Stimulated activated naive B cell treated with anti-CD40 and anti-IgM and Interleukin-4, amounts not matched to agents 10 μg/mL and 1 μg/mL and 100 μg/mL, for 72 hours (primary cell): Measurements from ENCODE around the gene RNF208.

Source experiments
- ATAC-seq, 2 donors: fragments of 150-1000 bp; cut with Tn5 transposase; replicated peaks; 2 replicates each; pipeline ENCODE4 v1.10.0; 2021; ENCODE audit warnings: moderate library complexity in 1 of 2
- DNase-seq: peaks from one replicate; pipeline ENCODE4 v3.0.0; 2021
- H3K27ac Mint-ChIP-seq: one replicate; pipeline ENCODE4 v1.8.0; 2022; ENCODE audit warnings: mild to moderate bottlenecking, mixed read lengths
- H3K27me3 Mint-ChIP-seq, 2 donors: one replicate each; pipeline ENCODE4 v1.8.0; 2022; ENCODE audit warnings: mixed read lengths in 2 of 2
- H3K36me3 Mint-ChIP-seq, 2 donors: one replicate each; pipeline ENCODE4 v1.8.0; 2022; ENCODE audit warnings: mixed read lengths in 2 of 2, mild to moderate bottlenecking in 1 of 2
- H3K4me1 Mint-ChIP-seq, 2 donors: one replicate each; pipeline ENCODE4 v1.8.0; 2022; ENCODE audit warnings: mixed read lengths in 2 of 2, mild to moderate bottlenecking in 1 of 2
- H3K4me3 Mint-ChIP-seq, 2 donors: one replicate each; pipeline ENCODE4 v1.8.0; 2022; ENCODE audit warnings: mild to moderate bottlenecking in 2 of 2, mixed read lengths in 2 of 2, moderate library complexity in 1 of 2
- H3K9me3 Mint-ChIP-seq, 2 donors: one replicate each; pipeline ENCODE4 v1.8.0; 2022; ENCODE audit warnings: mixed read lengths in 2 of 2, mild to moderate bottlenecking in 1 of 2

The RNF208 gene

DNA sequence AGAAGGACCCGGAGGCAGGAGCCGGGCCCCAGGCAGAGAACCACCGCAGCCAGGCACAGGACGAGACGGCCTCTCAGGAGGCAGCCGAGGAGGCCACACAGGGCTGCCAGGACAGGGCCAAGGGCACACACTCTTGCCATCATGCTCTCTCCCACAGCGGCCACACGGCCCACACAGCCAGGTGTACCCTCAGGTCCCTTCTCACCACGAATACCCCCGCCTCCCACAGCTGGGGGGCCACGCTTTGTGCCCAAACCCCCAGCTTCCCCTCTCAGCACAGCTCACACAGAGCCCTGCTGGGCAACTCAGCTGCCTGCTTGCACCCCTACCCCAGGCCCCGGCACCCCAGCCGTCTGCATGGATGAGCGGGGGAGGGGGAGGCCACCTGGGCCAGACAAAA lies 28.3 kb downstream of the RNF208 start:
- H3K27ac Mint-ChIP-seq: no peak overlapping the region
- no peaks in the 10 kb centered on the region for H3K27me3 Mint-ChIP-seq
- no peaks in the 10 kb centered on the region for H3K9me3 Mint-ChIP-seq
- no peak for DNase-seq
- peaks cover 7 to 24% of the 10 kb centered on the region in 2 donors for H3K36me3 Mint-ChIP-seq
- peaks cover 27 to 51% of the 10 kb centered on the region in 2 donors for H3K4me1 Mint-ChIP-seq
- H3K4me3 Mint-ChIP-seq: no peak overlapping the region
- ATAC-seq: no peak

DNA sequence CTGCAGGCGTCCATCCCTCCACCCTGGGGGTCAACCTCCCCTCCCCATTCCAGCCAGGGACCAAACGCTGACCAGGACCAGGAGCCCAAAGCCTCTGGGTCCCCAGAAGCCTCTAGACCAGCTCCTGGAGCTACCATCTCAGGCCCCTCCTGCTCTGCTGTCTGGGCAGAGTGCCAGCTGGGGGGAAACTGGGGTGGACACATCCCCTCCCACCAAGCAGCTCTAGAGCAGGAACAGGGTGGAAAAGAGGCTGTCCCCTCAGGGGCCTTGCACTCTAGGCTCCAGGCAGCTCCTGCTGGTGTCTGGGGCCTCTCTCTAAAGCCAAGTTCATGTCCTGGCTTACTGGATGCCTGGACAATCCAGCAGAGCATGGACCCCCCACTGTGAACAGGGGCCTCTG lies 29.2 kb downstream of the RNF208 start:
- Mint-ChIP-seq H3K36me3 (peaks cover 7 to 27% of the 10 kb centered on the region in 2 donors), H3K4me3 (no peak overlapping the region), H3K4me1 (peaks cover 27 to 48% of the 10 kb centered on the region in 2 donors), H3K9me3 (no peaks in the 10 kb centered on the region), H3K27me3 (no peaks in the 10 kb centered on the region), H3K27ac (no peak overlapping the region)
- DNase-seq (no peak), ATAC-seq (no peak)

DNA sequence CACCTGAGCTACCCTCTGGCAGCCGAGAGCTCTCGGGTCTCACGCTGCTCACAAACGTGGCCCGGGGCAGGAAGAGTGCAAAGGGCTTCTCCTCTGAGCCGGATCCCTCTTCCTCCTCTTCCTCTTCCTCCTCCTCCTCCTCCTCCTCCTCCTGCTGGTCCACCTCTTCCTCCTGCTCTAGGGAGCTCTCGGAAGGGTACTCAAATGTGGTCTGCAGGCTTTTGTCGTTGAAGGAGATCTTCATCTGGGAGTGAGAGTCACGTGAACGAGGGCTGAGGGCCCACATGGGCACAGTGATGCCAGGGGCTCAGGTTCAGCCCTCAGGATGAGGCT lies 29.6 kb downstream of the RNF208 start:
- no peaks in the 10 kb centered on the region for H3K27me3 Mint-ChIP-seq
- ATAC-seq: no peak
- H3K4me1 Mint-ChIP-seq: peaks cover 27 to 49% of the 10 kb centered on the region in 2 donors
- peaks cover 7 to 30% of the 10 kb centered on the region in 2 donors for H3K36me3 Mint-ChIP-seq
- H3K9me3 Mint-ChIP-seq: no peaks in the 10 kb centered on the region
- no peak overlapping the region for H3K4me3 Mint-ChIP-seq
- no peak overlapping the region for H3K27ac Mint-ChIP-seq
- DNase-seq: no peak

DNA sequence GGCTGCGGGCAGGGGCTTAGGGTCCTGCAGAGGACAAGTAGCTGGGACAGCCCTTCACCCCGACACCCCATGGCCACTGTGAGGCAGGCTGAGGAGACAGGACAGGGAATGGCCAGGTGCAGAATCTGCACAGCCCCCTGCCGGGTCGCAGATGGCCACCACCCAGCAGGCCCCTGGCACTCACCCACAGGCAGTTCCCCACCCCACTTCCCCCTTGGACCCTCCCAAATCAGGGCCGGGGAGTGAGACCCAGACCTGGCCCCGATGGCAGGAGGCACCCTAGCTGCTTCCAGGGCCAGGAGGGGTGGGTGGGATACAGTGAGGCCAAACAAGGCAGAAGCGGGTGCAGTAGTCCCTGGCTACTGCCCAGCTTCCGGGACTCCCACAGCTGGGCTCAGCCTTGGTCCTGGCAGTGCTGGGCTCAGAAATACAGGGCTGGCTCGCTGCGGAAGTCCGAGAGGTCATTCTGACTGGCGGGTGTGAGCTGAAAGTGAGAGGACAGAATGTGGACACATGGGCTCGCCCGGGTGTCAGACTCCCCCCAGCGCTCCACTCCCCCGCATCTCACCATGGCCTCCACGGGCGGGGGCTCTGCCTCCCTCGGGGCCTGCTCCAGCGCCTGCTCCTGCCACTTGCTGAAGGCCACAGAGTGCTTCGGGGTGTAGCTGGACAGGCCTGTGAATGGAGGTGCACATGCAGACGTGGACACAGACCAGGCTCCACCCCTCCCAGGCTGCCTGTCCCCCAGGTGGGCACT lies 30.2 kb downstream of the RNF208 start:
- H3K9me3 Mint-ChIP-seq: no peaks in the 10 kb centered on the region

DNA sequence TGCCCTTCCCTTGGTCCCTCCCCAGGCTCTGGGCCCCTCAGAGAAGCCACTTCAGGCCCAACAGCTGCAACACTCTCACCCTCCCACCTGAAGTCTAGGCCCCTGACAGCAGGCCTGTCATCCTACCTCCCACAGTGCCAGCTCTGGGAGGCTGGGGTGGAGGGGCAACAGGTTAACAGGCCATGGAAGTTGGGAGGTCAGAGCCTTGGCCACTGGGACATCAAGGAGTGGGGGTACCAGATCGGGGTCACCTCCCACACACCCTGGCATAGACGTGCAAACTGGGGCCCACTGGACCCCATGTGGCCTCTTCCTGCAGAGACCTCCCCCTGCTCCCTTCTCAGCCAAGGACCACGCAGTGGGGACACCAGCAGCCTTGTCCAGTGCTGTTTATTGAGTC lies 30.8 kb downstream of the RNF208 start:
- H3K27me3 Mint-ChIP-seq: no peaks in the 10 kb centered on the region
- H3K4me3 Mint-ChIP-seq: peak overlapping the region; percentile 13 to 65
- H3K36me3 Mint-ChIP-seq: peaks cover 7 to 30% of the 10 kb centered on the region in 2 donors
- no peak for ATAC-seq
- peak overlapping the region; percentile 91 for H3K27ac Mint-ChIP-seq
- no peaks in the 10 kb centered on the region for H3K9me3 Mint-ChIP-seq
- no peak for DNase-seq
- H3K4me1 Mint-ChIP-seq: peaks cover 30 to 53% of the 10 kb centered on the region in 2 donors

More for the DNA sequence above, 30.2 kb downstream of the RNF208 start:
- ATAC-seq (no peak), DNase-seq (no peak)
- no peaks in the 10 kb centered on the region for H3K27me3 Mint-ChIP-seq
- peaks cover 7 to 30% of the 10 kb centered on the region in 2 donors for H3K36me3 Mint-ChIP-seq
- H3K4me3 Mint-ChIP-seq: no peak overlapping the region
- H3K4me1 Mint-ChIP-seq: peaks cover 27 to 49% of the 10 kb centered on the region in 2 donors
- H3K27ac Mint-ChIP-seq: peak overlapping the region; percentile 51

DNA sequence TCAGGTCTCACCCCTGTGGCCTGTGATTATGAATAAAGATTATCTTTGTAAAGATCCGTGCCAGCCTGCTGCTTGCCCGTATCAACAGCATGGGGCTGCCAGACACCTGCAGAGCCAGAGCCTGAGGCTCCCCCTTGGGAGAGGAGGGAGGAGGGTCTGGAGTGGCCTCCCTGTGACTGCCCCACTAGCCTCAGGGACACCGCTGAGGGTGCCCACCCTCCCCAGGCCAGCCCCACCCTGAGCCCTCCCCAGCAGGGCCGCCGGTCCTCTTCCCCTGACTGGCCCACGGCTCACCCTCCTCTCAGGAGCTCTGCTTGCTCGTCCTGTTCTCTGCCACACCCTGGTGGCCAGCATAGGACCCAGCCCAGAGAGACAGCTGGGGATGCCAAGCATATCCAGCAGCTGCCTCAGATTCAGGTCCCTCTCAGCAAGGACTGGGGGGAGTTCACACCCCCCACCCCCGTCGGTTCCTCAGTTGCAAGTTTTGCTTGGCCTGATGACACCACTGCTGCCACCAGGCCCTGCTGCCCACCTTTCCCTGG lies 31.7 kb downstream of the RNF208 start:
- no peaks in the 10 kb centered on the region for H3K27me3 Mint-ChIP-seq
- DNase-seq: no peak
- no peaks in the 10 kb centered on the region for H3K9me3 Mint-ChIP-seq
- H3K36me3 Mint-ChIP-seq: peaks cover 7 to 31% of the 10 kb centered on the region in 2 donors
- H3K4me3 Mint-ChIP-seq: peak overlapping the region; percentile 97 to 98
- H3K27ac Mint-ChIP-seq: peak overlapping the region; percentile 91
- H3K4me1 Mint-ChIP-seq: peaks cover 32 to 61% of the 10 kb centered on the region in 2 donors
- no peak for ATAC-seq

DNA sequence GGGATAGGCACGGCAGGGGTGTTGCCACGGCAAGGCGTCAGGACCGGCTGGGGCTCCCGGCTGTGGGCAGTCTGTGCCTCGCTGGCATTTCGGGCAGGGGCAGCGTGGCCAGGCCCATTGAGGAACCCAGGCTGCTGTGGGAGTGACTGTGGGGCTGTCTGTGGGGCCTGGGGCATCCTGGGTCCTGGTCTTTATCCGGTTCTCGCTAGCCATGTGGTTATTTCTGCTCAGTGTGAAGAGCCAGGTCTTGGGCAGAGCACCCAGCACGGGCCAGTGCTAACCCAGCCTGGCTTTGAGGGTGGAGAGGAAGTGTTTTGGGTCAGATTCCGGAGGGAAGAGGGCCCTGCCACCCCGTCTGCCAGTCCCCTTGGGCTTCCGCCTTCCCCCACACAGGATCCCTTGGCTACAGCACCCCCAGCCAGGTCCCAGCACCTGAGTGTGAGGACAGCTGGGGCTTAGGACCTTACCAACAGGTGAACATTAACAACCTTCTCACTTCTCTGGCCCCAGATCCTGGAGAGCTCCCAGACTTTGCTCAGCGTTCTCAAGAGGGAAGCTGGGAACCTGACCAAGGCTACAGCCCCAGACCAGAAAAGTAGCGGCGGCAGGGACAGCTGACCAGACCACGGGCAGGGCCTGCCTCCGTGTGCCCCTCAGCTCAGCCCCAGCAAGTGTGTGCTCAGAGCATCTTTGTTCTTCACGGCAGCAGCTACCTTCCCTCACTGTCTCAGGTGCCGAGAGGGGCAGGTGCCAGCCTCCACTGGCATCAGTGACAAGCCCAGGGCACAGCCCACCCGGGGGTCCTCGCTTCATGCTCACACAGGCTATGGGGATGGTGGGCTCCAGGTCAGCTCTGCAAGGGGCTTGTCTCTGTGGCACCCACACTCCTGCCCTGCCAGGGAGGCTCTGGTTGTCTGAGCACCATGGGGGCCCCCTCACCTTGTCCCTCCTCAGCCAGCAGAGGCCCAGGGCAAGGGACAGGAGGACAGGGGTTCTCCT lies 32.4 kb downstream of the RNF208 start:
- H3K9me3 Mint-ChIP-seq: no peaks in the 10 kb centered on the region
- no peaks in the 10 kb centered on the region for H3K27me3 Mint-ChIP-seq
- DNase-seq (no peak), ATAC-seq (no peak)
- H3K4me3 Mint-ChIP-seq: peak overlapping the region; percentile 97 to 98
- peaks cover 7 to 32% of the 10 kb centered on the region in 2 donors for H3K36me3 Mint-ChIP-seq
- H3K27ac Mint-ChIP-seq: peak overlapping the region; percentile 95
- H3K4me1 Mint-ChIP-seq: peaks cover 32 to 62% of the 10 kb centered on the region in 2 donors

DNA sequence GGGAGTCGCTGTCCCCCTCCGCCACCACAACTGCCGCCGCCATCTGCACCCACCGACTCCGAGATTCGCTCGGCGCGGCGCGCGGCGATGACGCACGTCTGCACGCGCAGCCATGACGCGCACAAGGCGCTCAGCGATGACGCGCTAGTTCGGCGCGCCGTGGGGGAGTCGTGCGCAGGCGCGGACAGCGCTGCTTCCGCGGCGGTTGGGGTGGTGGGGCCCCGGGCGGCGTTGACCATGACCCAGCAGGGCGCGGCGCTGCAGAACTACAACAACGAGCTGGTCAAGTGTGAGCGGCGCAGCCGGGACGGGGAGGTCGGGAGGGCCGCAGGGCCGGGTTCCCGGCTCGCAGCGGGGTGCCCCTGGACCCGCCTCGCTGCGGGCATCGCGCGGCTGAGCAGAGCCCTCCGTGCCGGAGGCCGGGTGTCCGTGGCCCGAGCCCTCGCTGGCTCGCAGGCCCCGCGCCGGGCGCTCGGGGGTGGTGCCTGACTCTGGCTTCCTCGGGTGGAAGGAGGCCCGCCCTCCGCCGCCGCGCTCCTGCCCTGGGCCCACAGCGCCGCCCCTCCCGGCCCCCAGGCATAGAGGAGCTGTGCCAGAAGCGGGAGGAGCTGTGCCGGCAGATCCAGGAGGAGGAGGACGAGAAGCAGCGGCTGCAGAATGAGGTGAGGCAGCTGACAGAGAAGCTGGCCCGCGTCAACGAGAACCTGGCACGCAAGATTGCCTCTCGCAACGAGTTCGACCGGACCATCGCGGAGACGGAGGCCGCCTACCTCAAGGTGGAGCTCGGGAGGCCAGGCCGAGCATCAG lies 33.3 kb downstream of the RNF208 start, which contains the start of the genes ANAPC2 and SSNA1:
ANAPC2 (minus strand) TSS at position 71 of the 807 bp plus-strand sequence; CDS start at position 43, 28 bp downstream.
SSNA1 (plus strand) TSS at position 187 of the 807 bp plus-strand sequence; CDS start at position 238, 51 bp downstream.
- Mint-ChIP-seq H3K27ac (peak within 1 kb of the TSS; percentile 98), H3K4me1 (peaks cover 36 to 69% of the 10 kb centered on the region in 2 donors), H3K9me3 (no peaks in the 10 kb centered on the region), H3K4me3 (peak within 1 kb of the TSS; percentile 98), H3K27me3 (no peaks in the 10 kb centered on the region), H3K36me3 (peaks cover 15 to 41% of the 10 kb centered on the region in 2 donors)
- ATAC-seq (peak; percentile 86 to 87), DNase-seq (peak; percentile 92)

DNA sequence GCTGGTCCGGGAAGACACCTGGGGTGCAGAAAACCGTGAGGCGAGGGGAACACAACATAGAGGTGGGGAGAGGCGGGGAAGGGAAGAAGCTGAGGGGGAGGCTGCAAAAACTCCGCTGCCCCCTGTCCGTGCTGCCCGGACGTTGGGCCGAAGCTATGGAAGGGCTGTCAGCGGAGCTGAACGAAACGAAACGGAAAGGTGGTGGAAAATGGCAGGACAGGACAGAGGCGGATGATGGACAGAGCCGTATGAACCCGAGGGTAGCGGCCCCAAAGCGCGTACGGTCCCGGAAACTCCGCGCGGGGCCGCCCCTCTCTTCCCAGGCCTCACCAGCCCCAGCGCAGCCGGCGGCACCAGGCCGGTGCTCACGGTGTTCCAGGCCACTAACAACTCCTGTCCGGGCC lies 34.0 kb downstream of the RNF208 start:
- ATAC-seq (peak; percentile 5 to 14), DNase-seq (no peak)
- H3K4me1 Mint-ChIP-seq: peaks cover 36 to 69% of the 10 kb centered on the region in 2 donors
- peaks cover 20 to 46% of the 10 kb centered on the region in 2 donors for H3K36me3 Mint-ChIP-seq
- no peaks in the 10 kb centered on the region for H3K9me3 Mint-ChIP-seq
- peak overlapping the region; percentile 98 for H3K27ac Mint-ChIP-seq
- no peaks in the 10 kb centered on the region for H3K27me3 Mint-ChIP-seq
- H3K4me3 Mint-ChIP-seq: peak overlapping the region; percentile 98

DNA sequence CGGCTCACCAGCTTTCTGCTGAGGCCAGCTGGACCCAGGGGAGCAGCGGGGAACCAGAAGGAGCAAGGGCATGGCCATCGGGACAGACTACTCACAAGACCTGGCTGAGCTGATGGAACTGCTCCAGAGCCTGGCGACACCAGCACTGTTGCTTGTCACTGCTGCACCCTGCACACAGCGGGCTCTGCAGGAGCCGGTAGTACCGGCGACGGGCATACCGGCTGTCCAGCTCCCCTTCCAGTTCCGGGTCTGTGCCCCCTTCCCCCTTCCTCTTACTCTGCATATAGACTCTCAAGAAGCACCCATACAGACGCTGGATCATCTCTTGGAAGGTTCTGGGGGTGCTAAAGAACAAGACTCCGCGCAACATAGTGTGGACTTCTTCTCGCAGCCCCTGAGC lies 34.7 kb downstream of the RNF208 start:
- H3K4me1 Mint-ChIP-seq: peaks cover 36 to 69% of the 10 kb centered on the region in 2 donors

DNA sequence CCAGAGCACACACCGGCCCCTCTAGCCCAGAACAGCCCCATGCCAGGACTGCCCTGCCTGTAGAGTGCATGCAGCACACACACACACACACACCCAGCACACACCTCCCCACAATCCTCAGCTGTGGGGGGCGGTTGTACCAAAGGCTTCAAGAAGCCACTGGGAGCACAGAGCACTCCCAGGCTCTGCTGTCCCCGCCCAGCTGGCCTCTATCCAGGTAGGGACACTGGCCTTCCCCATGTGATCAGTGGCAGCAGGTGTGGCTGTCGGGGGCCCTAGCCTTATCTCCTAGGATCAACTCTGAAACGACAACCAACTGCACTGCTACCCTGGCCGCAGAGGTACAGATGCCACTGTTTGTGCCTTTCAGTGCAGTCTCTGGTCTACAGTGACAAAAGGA lies 35.7 kb downstream of the RNF208 start:
- Mint-ChIP-seq H3K4me1 (peaks cover 36 to 67% of the 10 kb centered on the region in 2 donors), H3K27me3 (no peaks in the 10 kb centered on the region), H3K4me3 (peak overlapping the region; percentile 98), H3K9me3 (no peaks in the 10 kb centered on the region), H3K36me3 (peaks cover 25 to 54% of the 10 kb centered on the region in 2 donors), H3K27ac (no peak overlapping the region)
- no peak for DNase-seq
- no peak for ATAC-seq

More for the DNA sequence above, 34.7 kb downstream of the RNF208 start:
- Mint-ChIP-seq H3K9me3 (no peaks in the 10 kb centered on the region), H3K4me3 (peak overlapping the region; percentile 98), H3K36me3 (peaks cover 20 to 50% of the 10 kb centered on the region in 2 donors), H3K27me3 (no peaks in the 10 kb centered on the region), H3K27ac (peak overlapping the region; percentile 98)
- ATAC-seq (no peak), DNase-seq (no peak)

DNA sequence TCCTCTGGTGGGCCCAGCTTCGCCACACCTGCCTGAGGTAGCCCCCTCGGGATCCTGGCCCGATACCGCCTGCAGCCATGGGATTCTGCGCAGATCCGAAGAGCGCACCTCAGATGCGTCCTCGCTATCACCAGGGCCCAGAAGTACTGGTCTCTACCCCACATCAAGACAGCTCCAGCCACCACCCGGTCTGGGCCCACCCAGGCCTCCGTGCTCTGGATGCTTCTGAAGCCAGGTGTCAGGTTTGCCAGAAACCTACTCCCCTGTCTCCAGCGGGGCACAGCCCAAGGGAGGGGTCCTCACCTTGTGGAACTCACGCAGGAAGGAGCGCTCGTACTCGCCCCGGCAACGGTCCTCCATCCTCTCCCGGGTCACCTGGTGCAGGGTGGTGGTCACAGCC lies 36.1 kb downstream of the RNF208 start:
- Mint-ChIP-seq H3K27me3 (no peaks in the 10 kb centered on the region), H3K4me3 (no peak overlapping the region), H3K9me3 (no peaks in the 10 kb centered on the region)

DNA sequence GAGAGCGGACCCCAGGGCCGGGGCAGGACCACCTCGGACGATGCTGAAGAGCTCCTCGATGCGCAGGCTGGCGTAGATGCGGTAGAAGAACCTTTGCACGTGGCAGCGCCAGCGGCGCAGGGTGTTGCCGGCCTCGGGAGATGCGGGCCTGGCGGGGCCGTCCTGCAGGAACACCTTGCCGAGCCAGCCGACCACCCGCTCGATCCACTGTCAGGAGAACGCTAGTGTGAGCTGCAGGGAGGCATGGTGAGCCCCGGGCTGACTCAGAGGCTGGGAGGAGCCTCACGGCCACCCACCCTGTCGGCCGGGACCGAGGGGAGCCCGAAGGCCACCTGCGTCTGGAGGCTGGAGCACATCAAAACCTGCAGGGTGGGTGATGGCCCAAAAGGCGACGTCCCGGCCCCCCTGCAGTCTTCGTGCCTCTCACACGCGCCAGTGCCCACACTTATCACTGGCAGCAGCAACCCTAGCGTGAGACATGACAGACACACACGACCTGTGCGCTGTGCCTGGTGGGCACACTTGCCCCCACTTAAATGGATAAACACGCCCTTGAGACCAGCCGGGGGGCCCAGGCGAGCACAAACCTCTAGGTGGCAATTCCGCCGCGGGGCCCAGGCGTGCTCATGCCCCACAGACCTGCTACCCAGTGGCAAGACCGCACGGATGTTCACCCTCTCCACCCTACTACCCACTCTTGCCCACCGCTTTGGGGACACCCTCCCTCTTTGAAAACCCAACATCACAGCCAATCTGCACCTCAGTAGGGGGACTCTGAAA lies 37.0 kb downstream of the RNF208 start:
- no peaks in the 10 kb centered on the region for H3K27me3 Mint-ChIP-seq
- H3K4me3 Mint-ChIP-seq: no peak overlapping the region
- peaks cover 28 to 53% of the 10 kb centered on the region in 2 donors for H3K4me1 Mint-ChIP-seq
- H3K27ac Mint-ChIP-seq: no peak overlapping the region
- H3K36me3 Mint-ChIP-seq: peaks cover 26 to 52% of the 10 kb centered on the region in 2 donors
- ATAC-seq (no peak), DNase-seq (no peak)
- no peaks in the 10 kb centered on the region for H3K9me3 Mint-ChIP-seq

More for the DNA sequence above, 36.1 kb downstream of the RNF208 start:
- DNase-seq (no peak), ATAC-seq (no peak)
- H3K36me3 Mint-ChIP-seq: peaks cover 25 to 52% of the 10 kb centered on the region in 2 donors
- H3K4me1 Mint-ChIP-seq: peaks cover 33 to 62% of the 10 kb centered on the region in 2 donors
- no peak overlapping the region for H3K27ac Mint-ChIP-seq
